IPS-15b (cell line): ENCODE results near the gene ORC1.

Experiments used
- H3K27me3 ChIP-seq: one replicate; pipeline ENCODE4 v1.6.1; 2013; ENCODE audit warnings: low read length; ENCODE audit not compliant: control insufficient read depth, insufficient read depth
- H3K36me3 ChIP-seq: one replicate; pipeline ENCODE4 v1.6.1; 2013; ENCODE audit warnings: low read length; ENCODE audit not compliant: control insufficient read depth, insufficient read depth
- H3K4me1 ChIP-seq: one replicate; pipeline ENCODE4 v1.6.1; 2013; ENCODE audit warnings: mild to moderate bottlenecking, low read length; ENCODE audit not compliant: control insufficient read depth, insufficient read depth
- H3K4me3 ChIP-seq: one replicate; pipeline ENCODE4 v1.5.1; 2013; ENCODE audit warnings: low read depth, low read length
- H3K9ac ChIP-seq: one replicate; pipeline ENCODE4 v1.6.1; 2013; ENCODE audit warnings: low read depth, mild to moderate bottlenecking, low read length
- H3K9me3 ChIP-seq: one replicate; pipeline ENCODE4 v1.6.1; 2013; ENCODE audit warnings: mild to moderate bottlenecking, low read length; ENCODE audit not compliant: control insufficient read depth, insufficient read depth

ORC1 gene

DNA sequence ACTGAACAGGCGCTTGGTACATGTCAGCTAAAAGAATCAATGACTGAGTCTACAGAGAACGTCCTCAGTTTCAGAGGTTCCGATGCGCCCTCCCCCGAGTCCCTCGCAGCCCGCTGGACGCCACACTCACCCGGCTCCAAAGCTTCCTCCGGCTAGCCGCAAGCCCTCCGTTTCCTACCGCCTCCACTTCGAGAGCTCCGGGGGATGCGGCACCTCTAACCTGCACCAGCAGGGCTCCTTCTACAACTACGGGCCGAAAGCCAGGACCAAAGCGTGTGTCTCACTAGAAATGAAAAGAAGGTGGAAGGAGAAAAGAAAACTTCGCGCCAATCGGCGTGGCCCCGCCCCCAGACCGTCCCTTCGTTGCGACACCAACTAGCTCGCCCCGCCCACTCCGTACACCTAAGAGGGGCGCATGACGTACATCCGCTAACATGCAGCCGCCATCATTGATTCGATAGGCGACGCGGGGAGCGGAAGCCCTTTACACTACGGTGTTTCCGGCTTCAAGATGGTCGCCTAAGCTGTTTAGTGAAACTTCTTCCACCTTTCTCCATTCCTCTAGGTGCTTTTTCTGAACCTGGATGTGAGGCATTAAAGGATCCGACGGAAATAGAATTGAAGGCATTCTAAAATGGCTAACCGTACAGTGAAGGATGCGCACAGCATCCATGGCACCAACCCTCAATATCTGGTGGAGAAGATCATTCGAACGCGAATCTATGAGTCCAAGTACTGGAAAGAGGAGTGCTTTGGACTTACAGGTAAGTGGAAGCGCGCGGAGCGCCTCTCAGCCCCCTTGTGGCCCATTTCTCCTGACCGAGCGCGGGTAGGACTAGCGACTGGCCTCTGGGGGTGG is at the start of gene ORC1, which contains the start of gene PRPF38A:
Gene ORC1, minus strand, starts transcription at position 308 of the 859 bp plus-strand sequence. CDS start 2,200 bp downstream, outside the sequence.
Gene PRPF38A, plus strand, starts transcription at position 487 of the 859 bp plus-strand sequence. Its CDS starts 148 bp downstream, at position 635.
- Histone ChIP-seq H3K9ac (peak within 1 kb of the TSS; percentile 95), H3K36me3 (peaks cover 29% of the 10 kb centered on the region), H3K4me3 (peak within 1 kb of the TSS; percentile 96), H3K27me3 (no peaks in the 10 kb centered on the region), H3K4me1 (no peaks in the 10 kb centered on the region), H3K9me3 (no peaks in the 10 kb centered on the region)

DNA sequence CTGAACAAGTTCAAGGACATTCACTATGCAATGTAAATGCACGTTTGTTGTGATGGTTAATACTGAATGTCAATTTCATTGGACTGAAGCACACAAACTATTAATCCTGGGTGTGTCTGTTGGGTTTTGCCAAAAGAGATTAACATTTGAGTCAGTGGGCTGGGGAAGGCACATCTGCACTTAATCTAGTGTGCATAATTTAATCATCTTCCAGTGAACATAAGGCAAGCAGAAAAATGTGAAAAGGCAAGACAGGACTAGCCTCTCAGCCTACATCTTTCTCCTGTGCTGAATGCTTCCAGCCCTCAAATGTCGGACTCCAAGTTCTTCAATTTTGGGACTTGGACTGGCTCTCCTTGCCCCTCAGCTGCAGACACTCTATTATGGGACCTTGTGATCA is 40.2 kb upstream of the ORC1 start:
- no peak overlapping the region for H3K4me3 ChIP-seq
- peaks cover 5% of the 10 kb centered on the region for H3K36me3 ChIP-seq
- no peaks in the 10 kb centered on the region for H3K27me3 ChIP-seq
- H3K9me3 ChIP-seq = no peaks in the 10 kb centered on the region
- no peak overlapping the region for H3K9ac ChIP-seq
- H3K4me1 ChIP-seq = no peaks in the 10 kb centered on the region

DNA sequence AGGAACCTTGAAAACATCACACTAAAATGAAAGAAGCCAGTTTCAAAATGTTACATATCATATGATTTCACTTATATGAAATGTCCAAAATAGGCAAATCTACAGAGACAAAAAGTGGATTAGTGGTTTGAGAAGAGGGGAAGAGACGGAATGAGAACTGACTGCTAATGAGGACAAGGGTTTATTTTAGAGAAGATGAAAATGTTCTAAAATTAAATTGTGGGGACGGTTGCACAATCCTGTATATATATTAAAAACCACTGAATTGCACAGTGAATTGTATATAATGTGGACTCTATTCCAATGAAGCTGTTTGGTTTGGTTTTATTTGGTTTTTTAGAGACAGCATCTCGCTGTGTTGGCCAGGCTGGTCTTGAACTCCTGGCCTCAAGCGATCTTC is 35.8 kb upstream of the ORC1 start:
- no peaks in the 10 kb centered on the region for H3K9me3 ChIP-seq
- H3K4me1 ChIP-seq = peaks cover 8% of the 10 kb centered on the region
- H3K36me3 ChIP-seq = peaks cover 5% of the 10 kb centered on the region
- H3K9ac ChIP-seq = no peak overlapping the region
- H3K27me3 ChIP-seq = no peaks in the 10 kb centered on the region
- H3K4me3 ChIP-seq = no peak overlapping the region

DNA sequence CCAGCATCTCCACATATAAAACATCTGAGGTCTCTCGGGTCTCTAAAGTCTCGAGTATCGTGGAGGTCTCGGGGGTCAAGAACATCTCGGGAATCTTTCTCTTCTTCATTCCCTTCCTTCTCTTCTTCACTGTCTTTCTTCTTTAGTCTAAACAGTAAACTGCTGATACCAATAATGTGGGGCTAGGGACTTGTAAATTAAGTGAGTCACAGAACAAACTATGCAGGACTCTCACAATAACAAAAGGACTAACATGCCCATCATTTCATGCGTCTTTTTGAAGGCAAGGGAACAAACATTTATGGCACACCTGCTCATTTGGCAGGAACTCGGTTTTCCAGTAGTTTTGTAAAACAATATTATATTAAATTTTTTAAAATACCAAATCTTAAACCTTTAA is 32.6 kb upstream of the ORC1 start:
- Histone ChIP-seq H3K36me3 (no peaks in the 10 kb centered on the region), H3K4me3 (no peak overlapping the region), H3K9ac (no peak overlapping the region), H3K9me3 (no peaks in the 10 kb centered on the region), H3K4me1 (peaks cover 8% of the 10 kb centered on the region), H3K27me3 (no peaks in the 10 kb centered on the region)

DNA sequence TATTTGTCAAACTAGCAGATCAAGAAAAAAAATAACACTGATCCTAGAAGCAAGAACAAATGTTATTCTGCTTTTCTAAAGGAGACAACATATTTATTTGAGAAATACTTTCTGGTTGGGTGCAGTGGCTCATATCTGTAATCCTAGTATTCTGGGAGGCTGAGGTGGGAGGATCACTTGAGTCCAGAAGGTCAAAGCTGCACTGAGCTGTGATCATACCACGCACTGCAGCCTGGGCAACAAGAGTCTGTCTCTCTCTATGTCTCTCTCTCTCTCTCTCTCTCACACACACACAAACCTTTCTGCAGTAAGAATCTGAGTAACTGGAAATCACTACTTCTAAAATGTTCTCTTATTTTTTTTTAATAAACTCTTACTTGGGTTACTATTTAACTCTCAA is 31.4 kb upstream of the ORC1 start:
- Histone ChIP-seq H3K4me3 (no peak overlapping the region), H3K36me3 (peaks cover 6% of the 10 kb centered on the region)

DNA sequence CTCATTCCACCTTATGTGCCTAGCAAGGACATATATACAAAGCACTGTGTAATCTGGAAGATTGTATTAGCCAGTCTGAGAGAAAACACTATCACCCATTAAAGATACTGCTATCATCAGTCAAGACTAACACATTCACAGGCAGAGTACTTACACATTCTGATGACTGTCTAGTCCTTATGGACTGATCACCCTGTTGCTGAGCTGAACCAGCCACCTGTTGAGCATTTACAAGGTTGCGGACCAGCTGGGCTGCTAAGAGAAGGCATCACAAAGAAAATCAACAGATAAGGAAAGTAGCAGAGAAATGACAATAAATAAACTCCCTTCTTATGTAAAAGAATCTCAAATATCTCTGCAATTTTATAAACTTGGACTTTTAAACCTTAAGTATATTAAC is 31.0 kb upstream of the ORC1 start:
- H3K9ac ChIP-seq = no peak overlapping the region
- H3K4me1 ChIP-seq = peaks cover 8% of the 10 kb centered on the region
- H3K9me3 ChIP-seq = no peaks in the 10 kb centered on the region
- no peak overlapping the region for H3K4me3 ChIP-seq
- H3K27me3 ChIP-seq = no peaks in the 10 kb centered on the region
- peaks cover 7% of the 10 kb centered on the region for H3K36me3 ChIP-seq

More for the DNA sequence above, 31.4 kb upstream of the ORC1 start:
- peaks cover 8% of the 10 kb centered on the region for H3K4me1 ChIP-seq
- no peaks in the 10 kb centered on the region for H3K9me3 ChIP-seq
- no peak overlapping the region for H3K9ac ChIP-seq
- H3K27me3 ChIP-seq = no peaks in the 10 kb centered on the region

DNA sequence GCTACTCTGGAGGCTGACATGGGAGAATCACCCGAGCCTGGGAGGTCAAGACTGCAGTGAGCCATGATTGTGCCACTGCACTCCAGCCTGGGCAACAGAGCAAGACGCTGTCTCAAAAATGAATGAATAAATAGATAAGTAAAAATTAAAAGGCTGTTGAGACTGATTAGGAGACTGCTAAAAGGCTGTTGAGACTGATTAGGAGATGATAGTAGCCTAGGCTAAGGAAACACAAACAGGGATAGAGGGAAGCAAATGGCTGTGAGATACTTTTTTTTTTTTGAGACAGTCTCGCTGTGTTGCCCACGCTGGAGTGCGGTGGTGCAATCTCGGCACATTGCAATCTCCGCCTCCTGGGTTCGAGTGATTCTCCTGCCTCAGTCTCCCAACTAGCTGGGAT is 28.6 kb upstream of the ORC1 start:
- Histone ChIP-seq H3K27me3 (no peaks in the 10 kb centered on the region), H3K9me3 (no peaks in the 10 kb centered on the region), H3K4me3 (no peak overlapping the region), H3K4me1 (peaks cover 8% of the 10 kb centered on the region), H3K9ac (no peak overlapping the region), H3K36me3 (peaks cover 7% of the 10 kb centered on the region)

DNA sequence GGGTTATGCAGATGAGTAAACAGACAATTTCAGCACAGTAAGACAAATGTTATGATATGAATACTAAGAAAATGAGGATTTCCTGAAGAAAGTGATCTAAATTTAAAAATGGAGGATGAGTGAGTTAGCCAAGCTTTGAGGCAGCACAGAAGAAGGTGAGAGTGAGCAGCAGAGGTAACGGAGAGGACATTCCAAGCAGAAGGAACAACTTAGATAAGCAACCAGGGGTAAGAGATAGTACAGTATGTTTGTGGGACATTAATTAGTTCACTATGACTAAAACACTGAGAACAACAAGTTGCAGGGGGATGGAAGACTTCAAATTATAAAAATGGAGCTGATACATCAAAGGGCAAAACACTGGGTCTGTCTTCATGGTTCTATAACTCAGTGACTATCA is 22.9 kb upstream of the ORC1 start:
- Histone ChIP-seq H3K27me3 (no peaks in the 10 kb centered on the region), H3K4me3 (no peak overlapping the region), H3K9ac (no peak overlapping the region), H3K4me1 (peaks cover 2% of the 10 kb centered on the region), H3K9me3 (no peaks in the 10 kb centered on the region), H3K36me3 (peaks cover 7% of the 10 kb centered on the region)

DNA sequence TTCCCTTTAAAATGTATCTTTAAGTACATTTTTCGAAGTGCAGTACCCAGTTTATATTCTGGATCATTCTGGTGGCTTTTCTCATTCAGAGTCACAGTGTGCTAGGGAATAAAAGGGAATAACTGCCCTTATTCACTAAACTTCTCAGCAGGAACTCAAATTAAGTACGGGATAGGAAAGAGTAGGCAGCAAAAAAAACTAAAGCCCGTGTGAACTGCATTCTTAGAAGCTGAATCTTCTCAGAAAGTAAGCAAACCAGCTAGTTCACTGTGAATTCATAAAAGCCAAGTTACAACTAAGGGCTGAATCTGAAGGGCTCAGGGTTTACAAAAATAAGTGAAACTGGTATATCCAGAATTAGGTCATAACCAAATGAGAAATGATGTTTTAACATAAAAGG is 22.1 kb upstream of the ORC1 start:
- Histone ChIP-seq H3K9me3 (no peaks in the 10 kb centered on the region), H3K4me1 (peaks cover 2% of the 10 kb centered on the region), H3K9ac (no peak overlapping the region)

DNA sequence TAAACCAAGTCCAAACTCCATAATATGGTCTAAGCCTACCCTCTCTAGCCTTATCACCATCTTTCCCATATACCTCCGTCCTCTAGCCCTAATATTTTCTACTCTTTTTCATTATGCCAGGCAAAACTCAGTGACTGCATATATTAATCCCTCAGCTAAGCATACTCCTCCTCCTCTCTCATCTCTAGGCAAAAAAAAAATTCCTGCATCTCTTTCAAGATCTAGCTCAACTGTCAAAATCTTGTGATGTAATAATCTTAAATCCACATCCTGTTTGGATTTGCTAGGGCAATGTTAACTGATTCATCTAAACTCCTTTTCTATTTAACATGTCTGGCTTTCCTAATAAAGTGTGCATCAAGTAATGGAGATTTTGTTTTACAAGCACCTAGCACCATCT is 20.6 kb upstream of the ORC1 start:
- H3K36me3 ChIP-seq = no peaks in the 10 kb centered on the region

More for the DNA sequence above, 22.1 kb upstream of the ORC1 start:
- no peak overlapping the region for H3K4me3 ChIP-seq
- H3K36me3 ChIP-seq = peaks cover 7% of the 10 kb centered on the region
- H3K27me3 ChIP-seq = no peaks in the 10 kb centered on the region

DNA sequence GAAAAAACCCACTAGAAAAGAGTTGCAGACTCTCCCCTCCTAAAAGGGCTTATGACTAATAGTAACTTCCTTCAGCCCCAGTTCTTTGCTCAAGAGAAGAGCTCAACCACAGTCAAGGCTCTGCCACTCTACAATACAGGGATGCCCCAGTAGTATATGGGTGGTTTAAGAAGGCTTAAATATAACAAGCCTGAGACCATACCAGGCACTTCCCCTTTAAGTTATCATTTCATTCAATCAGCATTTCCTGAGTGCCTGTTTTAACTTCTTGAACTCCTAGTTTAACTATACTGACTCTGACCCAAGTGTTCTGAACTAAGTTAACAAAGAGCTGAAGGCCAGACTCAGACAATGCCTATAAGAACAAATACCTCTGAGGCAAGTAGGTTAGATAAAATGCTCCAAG is 20.0 kb upstream of the ORC1 start:
- no peak overlapping the region for H3K9ac ChIP-seq
- H3K4me1 ChIP-seq = peaks cover 2% of the 10 kb centered on the region
- no peak overlapping the region for H3K4me3 ChIP-seq
- H3K27me3 ChIP-seq = no peaks in the 10 kb centered on the region
- no peaks in the 10 kb centered on the region for H3K36me3 ChIP-seq
- H3K9me3 ChIP-seq = no peaks in the 10 kb centered on the region

More for the DNA sequence above, 20.6 kb upstream of the ORC1 start:
- Histone ChIP-seq H3K9ac (no peak overlapping the region), H3K27me3 (no peaks in the 10 kb centered on the region), H3K9me3 (no peaks in the 10 kb centered on the region), H3K4me1 (peaks cover 2% of the 10 kb centered on the region), H3K4me3 (no peak overlapping the region)

DNA sequence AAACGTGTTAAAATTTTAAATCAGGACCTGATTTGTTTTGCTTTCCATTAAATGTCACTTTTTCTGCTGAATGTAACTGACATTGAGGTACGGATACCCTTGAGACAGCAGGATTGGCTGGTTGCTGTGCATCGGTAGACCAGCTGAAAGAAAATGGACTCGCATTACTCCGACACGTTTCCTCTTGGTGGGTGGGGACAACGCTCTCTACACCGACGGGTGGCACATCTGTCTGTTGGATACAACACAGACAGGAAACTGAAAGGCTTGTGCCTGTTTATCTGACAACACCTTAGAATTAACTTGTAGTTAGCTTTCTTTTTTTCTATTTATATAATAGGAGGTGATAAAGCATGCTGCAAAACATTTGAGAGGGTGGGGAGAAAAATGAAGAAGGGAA is 19.5 kb upstream of the ORC1 start:
- peaks cover 1% of the 10 kb centered on the region for H3K36me3 ChIP-seq
- no peaks in the 10 kb centered on the region for H3K27me3 ChIP-seq
- no peaks in the 10 kb centered on the region for H3K9me3 ChIP-seq
- no peak overlapping the region for H3K4me3 ChIP-seq
- H3K9ac ChIP-seq = no peak overlapping the region
- peaks cover 2% of the 10 kb centered on the region for H3K4me1 ChIP-seq
